Smooth muscle cell of the umbilical artery (primary cell): ENCODE measurements around the gene DNAJC19. TPM values are rescaled to one million over a fixed set of nuclear protein-coding genes. Genes with fewer than 3 reads are reported as not detected.

Experiments used
- total RNA-seq: library from RNA; depleted of rRNA; stranded (reverse); fragments of >200 nt; gene quantifications from 2 replicates; pipeline ENCODE4 v1.2.3, GENCODE V29; 2014

DNAJC19 gene
- 15.5 and 25.5 TPM in 2 replicates for total RNA-seq

GRCh38 chr3:180989291-180990163, at the start of gene DNAJC19:
Gene DNAJC19 (minus strand): TSS chr3:180989736. CDS start chr3:180989602, 134 bp downstream.

Other genes starting within 250 kb of the DNAJC19 start
- 158 and 231 TPM in 2 replicates for gene FXR1, start 77.1 kb downstream of the DNAJC19 start, total RNA-seq